WTC11 (cell line): ENCODE results near the gene RTL1. TPM values are rescaled to one million over a fixed set of nuclear protein-coding genes. Genes with fewer than 3 reads are reported as not detected.

Experiments
- EMX1 ChIP-seq: fragments of 250-450 bp; sonication (Bioruptor Pico); IDR thresholded peaks from 2 replicates; pipeline ENCODE4 v1.8.0; 2021; ENCODE audit warnings: mild to moderate bottlenecking
- GABPB1 ChIP-seq: sonication (generic); formaldehyde crosslinking; IDR thresholded peaks from 2 replicates; pipeline ENCODE4 v1.8.1; 2023; ENCODE audit warnings: mild to moderate bottlenecking, missing genetic modification reagents
- JAZF1 ChIP-seq: fragments of 250-450 bp; sonication (Bioruptor Pico); IDR thresholded peaks from 2 replicates; pipeline ENCODE4 v1.9.0; 2021; ENCODE audit warnings: moderate library complexity, mild to moderate bottlenecking, inconsistent platforms
- KAT7 ChIP-seq: sonication (generic); formaldehyde crosslinking; IDR thresholded peaks from 2 replicates; pipeline ENCODE4 v1.8.1; 2023; ENCODE audit warnings: missing genetic modification reagents, mild to moderate bottlenecking, borderline replicate concordance
- MYBL2 ChIP-seq: sonication (generic); formaldehyde crosslinking; IDR thresholded peaks from 2 replicates; pipeline ENCODE4 v1.8.1; 2023; ENCODE audit warnings: mild to moderate bottlenecking, moderate library complexity, missing genetic modification reagents
- NFATC4 ChIP-seq: fragments of 250-450 bp; sonication (Bioruptor Pico); IDR thresholded peaks from 2 replicates; pipeline ENCODE4 v1.9.0; 2021; ENCODE audit warnings: mild to moderate bottlenecking
- TEAD4 ChIP-seq: sonication (generic); formaldehyde crosslinking; IDR thresholded peaks from 2 replicates; pipeline ENCODE4 v1.8.0; 2022; ENCODE audit warnings: mild to moderate bottlenecking, missing genetic modification reagents
- ZNF121 ChIP-seq: sonication (generic); formaldehyde crosslinking; IDR thresholded peaks from 2 replicates; pipeline ENCODE4 v1.8.0; 2023; ENCODE audit warnings: missing genetic modification reagents
- ZNF138 ChIP-seq: sonication (generic); formaldehyde crosslinking; conservative IDR thresholded peaks from 2 replicates; pipeline ENCODE4 v1.8.1; 2022; ENCODE audit warnings: mild to moderate bottlenecking, moderate library complexity, missing genetic modification reagents
- ZNF219 ChIP-seq: sonication (generic); formaldehyde crosslinking; IDR thresholded peaks from 2 replicates; pipeline ENCODE4 v1.8.0; 2023; ENCODE audit warnings: missing genetic modification reagents, mild to moderate bottlenecking, borderline replicate concordance
- ZNF396 ChIP-seq: fragments of 250-450 bp; sonication (Bioruptor Pico); IDR thresholded peaks from 2 replicates; pipeline ENCODE4 v1.8.0; 2021; ENCODE audit warnings: mild to moderate bottlenecking, moderate library complexity, borderline replicate concordance
- ZNF423 ChIP-seq: fragments of 250-450 bp; sonication (Bioruptor Pico); IDR thresholded peaks from 2 replicates; pipeline ENCODE4 v2.1.2; 2022; ENCODE audit warnings: mild to moderate bottlenecking, moderate library complexity
- total RNA-seq: library from RNA; stranded (reverse); gene quantifications from 3 replicates; pipeline ENCODE4 v1.2.3, GENCODE V29; 2021
- TF ChIP-seq, protein P1 (sequence below): sonication (generic); formaldehyde crosslinking; IDR thresholded peaks from 2 replicates; pipeline ENCODE4 v1.8.1; 2023; ENCODE audit warnings: mild to moderate bottlenecking, missing genetic modification reagents, borderline replicate concordance
- TF ChIP-seq, protein P2 (sequence below): sonication (generic); formaldehyde crosslinking; IDR thresholded peaks from 2 replicates; pipeline ENCODE4 v1.8.1; 2023; ENCODE audit warnings: mild to moderate bottlenecking, moderate library complexity, missing genetic modification reagents
- TF ChIP-seq, protein P3 (sequence below): sonication (generic); formaldehyde crosslinking; IDR thresholded peaks from 2 replicates; pipeline ENCODE4 v1.8.0; 2022; ENCODE audit warnings: mild to moderate bottlenecking, missing genetic modification reagents
- TF ChIP-seq, protein P4 (sequence below): sonication (generic); formaldehyde crosslinking; IDR thresholded peaks from 2 replicates; pipeline ENCODE4 v1.8.0; 2022; ENCODE audit warnings: mild to moderate bottlenecking, missing genetic modification reagents
- TF ChIP-seq, protein P5 (sequence below): fragments of 200-600 bp; IDR thresholded peaks from 2 replicates; pipeline ENCODE4 v1.8.0; 2022; ENCODE audit warnings: antibody characterized with exemption
- TF ChIP-seq, protein P6 (sequence below): sonication (generic); formaldehyde crosslinking; IDR thresholded peaks from 2 replicates; pipeline ENCODE4 v1.8.1; 2023; ENCODE audit warnings: mild to moderate bottlenecking, missing genetic modification reagents

The RTL1 gene
- total RNA-seq, 1 experiment from 2014 or later = 0.07 TPM

DNA sequence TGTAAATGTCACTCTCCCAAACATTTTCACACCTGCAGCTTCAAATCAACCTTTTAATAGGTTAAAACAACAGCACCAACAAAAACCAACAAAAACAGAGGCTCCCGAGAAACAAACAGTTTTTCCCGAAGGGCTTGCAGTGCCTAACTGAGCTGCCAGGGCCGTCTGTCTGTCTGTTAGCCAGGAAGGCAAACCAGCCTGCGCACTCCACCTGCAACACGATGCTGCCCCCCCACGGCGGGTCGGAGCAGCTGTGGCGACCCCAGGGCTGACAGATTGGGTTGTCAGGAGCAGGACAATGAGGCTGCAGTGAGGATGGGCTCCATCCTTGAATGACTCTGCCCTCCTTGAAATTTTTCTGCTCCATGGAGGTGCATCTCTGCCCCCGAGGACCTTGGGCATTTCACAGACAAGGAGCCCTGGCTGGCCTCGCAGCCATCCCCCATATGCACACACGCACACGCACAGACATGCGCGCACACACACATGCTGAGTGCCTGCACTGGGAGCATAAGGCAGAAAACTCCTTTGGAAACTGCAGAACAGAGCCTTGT is 2.6 kb downstream of the RTL1 start (continued):
- TF ChIP-seq, protein P1, sequence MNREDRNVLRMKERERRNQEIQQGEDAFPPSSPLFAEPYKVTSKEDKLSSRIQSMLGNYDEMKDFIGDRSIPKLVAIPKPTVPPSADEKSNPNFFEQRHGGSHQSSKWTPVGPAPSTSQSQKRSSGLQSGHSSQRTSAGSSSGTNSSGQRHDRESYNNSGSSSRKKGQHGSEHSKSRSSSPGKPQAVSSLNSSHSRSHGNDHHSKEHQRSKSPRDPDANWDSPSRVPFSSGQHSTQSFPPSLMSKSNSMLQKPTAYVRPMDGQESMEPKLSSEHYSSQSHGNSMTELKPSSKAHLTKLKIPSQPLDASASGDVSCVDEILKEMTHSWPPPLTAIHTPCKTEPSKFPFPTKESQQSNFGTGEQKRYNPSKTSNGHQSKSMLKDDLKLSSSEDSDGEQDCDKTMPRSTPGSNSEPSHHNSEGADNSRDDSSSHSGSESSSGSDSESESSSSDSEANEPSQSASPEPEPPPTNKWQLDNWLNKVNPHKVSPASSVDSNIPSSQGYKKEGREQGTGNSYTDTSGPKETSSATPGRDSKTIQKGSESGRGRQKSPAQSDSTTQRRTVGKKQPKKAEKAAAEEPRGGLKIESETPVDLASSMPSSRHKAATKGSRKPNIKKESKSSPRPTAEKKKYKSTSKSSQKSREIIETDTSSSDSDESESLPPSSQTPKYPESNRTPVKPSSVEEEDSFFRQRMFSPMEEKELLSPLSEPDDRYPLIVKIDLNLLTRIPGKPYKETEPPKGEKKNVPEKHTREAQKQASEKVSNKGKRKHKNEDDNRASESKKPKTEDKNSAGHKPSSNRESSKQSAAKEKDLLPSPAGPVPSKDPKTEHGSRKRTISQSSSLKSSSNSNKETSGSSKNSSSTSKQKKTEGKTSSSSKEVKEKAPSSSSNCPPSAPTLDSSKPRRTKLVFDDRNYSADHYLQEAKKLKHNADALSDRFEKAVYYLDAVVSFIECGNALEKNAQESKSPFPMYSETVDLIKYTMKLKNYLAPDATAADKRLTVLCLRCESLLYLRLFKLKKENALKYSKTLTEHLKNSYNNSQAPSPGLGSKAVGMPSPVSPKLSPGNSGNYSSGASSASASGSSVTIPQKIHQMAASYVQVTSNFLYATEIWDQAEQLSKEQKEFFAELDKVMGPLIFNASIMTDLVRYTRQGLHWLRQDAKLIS (CRISPR knock-in tag) = no peak
- TF ChIP-seq, protein P2, sequence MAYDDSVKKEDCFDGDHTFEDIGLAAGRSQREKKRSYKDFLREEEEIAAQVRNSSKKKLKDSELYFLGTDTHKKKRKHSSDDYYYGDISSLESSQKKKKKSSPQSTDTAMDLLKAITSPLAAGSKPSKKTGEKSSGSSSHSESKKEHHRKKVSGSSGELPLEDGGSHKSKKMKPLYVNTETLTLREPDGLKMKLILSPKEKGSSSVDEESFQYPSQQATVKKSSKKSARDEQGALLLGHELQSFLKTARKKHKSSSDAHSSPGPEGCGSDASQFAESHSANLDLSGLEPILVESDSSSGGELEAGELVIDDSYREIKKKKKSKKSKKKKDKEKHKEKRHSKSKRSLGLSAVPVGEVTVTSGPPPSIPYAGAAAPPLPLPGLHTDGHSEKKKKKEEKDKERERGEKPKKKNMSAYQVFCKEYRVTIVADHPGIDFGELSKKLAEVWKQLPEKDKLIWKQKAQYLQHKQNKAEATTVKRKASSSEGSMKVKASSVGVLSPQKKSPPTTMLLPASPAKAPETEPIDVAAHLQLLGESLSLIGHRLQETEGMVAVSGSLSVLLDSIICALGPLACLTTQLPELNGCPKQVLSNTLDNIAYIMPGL = no peak
- TF ChIP-seq JAZF1 (no peak), MYBL2 (CRISPR knock-in tag) (0 out of 2 replicates have a peak, but pooled peaks have one; percentile 25), ZNF138 (no peak), ZNF121 (CRISPR knock-in tag) (no peak), GABPB1 (CRISPR knock-in tag) (peak; percentile 26; the same call in 1 of the 2 replicates), ZNF423 (CRISPR knock-in tag) (no peak), ZNF396 (CRISPR knock-in tag) (no peak), NFATC4 (CRISPR knock-in tag) (no peak), KAT7 (CRISPR knock-in tag) (no peak), EMX1 (CRISPR knock-in tag) (no peak), TEAD4 (no peak), ZNF219 (no peak)
- TF ChIP-seq, protein P3, sequence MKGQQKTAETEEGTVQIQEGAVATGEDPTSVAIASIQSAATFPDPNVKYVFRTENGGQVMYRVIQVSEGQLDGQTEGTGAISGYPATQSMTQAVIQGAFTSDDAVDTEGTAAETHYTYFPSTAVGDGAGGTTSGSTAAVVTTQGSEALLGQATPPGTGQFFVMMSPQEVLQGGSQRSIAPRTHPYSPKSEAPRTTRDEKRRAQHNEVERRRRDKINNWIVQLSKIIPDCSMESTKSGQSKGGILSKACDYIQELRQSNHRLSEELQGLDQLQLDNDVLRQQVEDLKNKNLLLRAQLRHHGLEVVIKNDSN (CRISPR knock-in tag) = no peak
- TF ChIP-seq, protein P4, sequence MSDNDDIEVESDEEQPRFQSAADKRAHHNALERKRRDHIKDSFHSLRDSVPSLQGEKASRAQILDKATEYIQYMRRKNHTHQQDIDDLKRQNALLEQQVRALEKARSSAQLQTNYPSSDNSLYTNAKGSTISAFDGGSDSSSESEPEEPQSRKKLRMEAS (CRISPR knock-in tag) = no peak
- TF ChIP-seq, protein P5, sequence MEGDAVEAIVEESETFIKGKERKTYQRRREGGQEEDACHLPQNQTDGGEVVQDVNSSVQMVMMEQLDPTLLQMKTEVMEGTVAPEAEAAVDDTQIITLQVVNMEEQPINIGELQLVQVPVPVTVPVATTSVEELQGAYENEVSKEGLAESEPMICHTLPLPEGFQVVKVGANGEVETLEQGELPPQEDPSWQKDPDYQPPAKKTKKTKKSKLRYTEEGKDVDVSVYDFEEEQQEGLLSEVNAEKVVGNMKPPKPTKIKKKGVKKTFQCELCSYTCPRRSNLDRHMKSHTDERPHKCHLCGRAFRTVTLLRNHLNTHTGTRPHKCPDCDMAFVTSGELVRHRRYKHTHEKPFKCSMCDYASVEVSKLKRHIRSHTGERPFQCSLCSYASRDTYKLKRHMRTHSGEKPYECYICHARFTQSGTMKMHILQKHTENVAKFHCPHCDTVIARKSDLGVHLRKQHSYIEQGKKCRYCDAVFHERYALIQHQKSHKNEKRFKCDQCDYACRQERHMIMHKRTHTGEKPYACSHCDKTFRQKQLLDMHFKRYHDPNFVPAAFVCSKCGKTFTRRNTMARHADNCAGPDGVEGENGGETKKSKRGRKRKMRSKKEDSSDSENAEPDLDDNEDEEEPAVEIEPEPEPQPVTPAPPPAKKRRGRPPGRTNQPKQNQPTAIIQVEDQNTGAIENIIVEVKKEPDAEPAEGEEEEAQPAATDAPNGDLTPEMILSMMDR = 0 out of 2 replicates have a peak, but pooled peaks have one; percentile 13
- TF ChIP-seq, protein P6, sequence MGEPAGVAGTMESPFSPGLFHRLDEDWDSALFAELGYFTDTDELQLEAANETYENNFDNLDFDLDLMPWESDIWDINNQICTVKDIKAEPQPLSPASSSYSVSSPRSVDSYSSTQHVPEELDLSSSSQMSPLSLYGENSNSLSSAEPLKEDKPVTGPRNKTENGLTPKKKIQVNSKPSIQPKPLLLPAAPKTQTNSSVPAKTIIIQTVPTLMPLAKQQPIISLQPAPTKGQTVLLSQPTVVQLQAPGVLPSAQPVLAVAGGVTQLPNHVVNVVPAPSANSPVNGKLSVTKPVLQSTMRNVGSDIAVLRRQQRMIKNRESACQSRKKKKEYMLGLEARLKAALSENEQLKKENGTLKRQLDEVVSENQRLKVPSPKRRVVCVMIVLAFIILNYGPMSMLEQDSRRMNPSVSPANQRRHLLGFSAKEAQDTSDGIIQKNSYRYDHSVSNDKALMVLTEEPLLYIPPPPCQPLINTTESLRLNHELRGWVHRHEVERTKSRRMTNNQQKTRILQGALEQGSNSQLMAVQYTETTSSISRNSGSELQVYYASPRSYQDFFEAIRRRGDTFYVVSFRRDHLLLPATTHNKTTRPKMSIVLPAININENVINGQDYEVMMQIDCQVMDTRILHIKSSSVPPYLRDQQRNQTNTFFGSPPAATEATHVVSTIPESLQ = no peak
